HEK293T (cell line): ENCODE results near the gene CEMP1.

Source experiments
- CTCF ChIA-PET: fragments of 350-600 bp; formaldehyde crosslinking; extraction: SDS; loops from one replicate; lab custom pipeline; 2021; ENCODE audit warnings: antibody characterized with exemption, inconsistent platforms; lab: Yijun Ruan, JAX
- POLR2A ChIA-PET: fragments of 350-600 bp; formaldehyde crosslinking; extraction: SDS; loops from one replicate; lab custom pipeline; 2020; ENCODE audit warnings: antibody characterized with exemption, inconsistent platforms; lab: Yijun Ruan, JAX
- DNase-seq: peaks from one replicate; pipeline ENCODE4 v3.0.0; 2012; ENCODE audit warnings: mixed read lengths; ENCODE audit errors: extremely low spot score
- ARNT ChIP-seq: fragments of 450-650 bp; IDR thresholded peaks from 2 replicates; pipeline ENCODE4 v1.6.1; 2017; ENCODE audit warnings: mild to moderate bottlenecking
- BHLHE40 ChIP-seq: fragments of 450-650 bp; IDR thresholded peaks from 2 replicates; pipeline ENCODE4 v1.6.1; 2016; ENCODE audit warnings: mild to moderate bottlenecking, moderate library complexity, borderline replicate concordance
- CTBP1 ChIP-seq: fragments of 450-650 bp; IDR thresholded peaks from 2 replicates; pipeline ENCODE4 v1.6.1; 2016; ENCODE audit warnings: borderline replicate concordance
- ELF4 ChIP-seq: fragments of 450-650 bp; IDR thresholded peaks from 2 replicates; pipeline ENCODE4 v1.6.1; 2017; ENCODE audit warnings: antibody characterized with exemption
- FOXA1 ChIP-seq: fragments of 450-650 bp; IDR thresholded peaks from 2 replicates; pipeline ENCODE4 v1.6.1; 2016; ENCODE audit warnings: mild to moderate bottlenecking
- FOXK2 ChIP-seq: fragments of 450-650 bp; IDR thresholded peaks from 2 replicates; pipeline ENCODE4 v1.6.1; 2016; ENCODE audit warnings: mild to moderate bottlenecking
- FOXM1 ChIP-seq: fragments of 450-650 bp; IDR thresholded peaks from 2 replicates; pipeline ENCODE4 v1.6.1; 2017; ENCODE audit warnings: mild to moderate bottlenecking, borderline replicate concordance
- HDGF ChIP-seq: fragments of 450-650 bp; IDR thresholded peaks from 2 replicates; pipeline ENCODE4 v1.6.1; 2017; ENCODE audit warnings: antibody characterized with exemption, borderline replicate concordance
- L3MBTL2 ChIP-seq: fragments of 450-650 bp; conservative IDR thresholded peaks from 2 replicates; pipeline ENCODE4 v1.6.1; 2016; ENCODE audit warnings: mild to moderate bottlenecking
- LEF1 ChIP-seq: fragments of 450-650 bp; IDR thresholded peaks from 2 replicates; pipeline ENCODE4 v1.6.1; 2017; ENCODE audit warnings: mild to moderate bottlenecking, borderline replicate concordance
- NFRKB ChIP-seq: fragments of 450-650 bp; IDR thresholded peaks from 2 replicates; pipeline ENCODE4 v1.6.1; 2016; ENCODE audit warnings: mild to moderate bottlenecking, moderate library complexity
- SP1 ChIP-seq: fragments of 450-650 bp; IDR thresholded peaks from 2 replicates; pipeline ENCODE4 v1.6.1; 2017
- SUZ12 ChIP-seq: fragments of 450-650 bp; IDR thresholded peaks from 2 replicates; pipeline ENCODE4 v1.6.1; 2016; ENCODE audit warnings: mild to moderate bottlenecking
- TARDBP ChIP-seq: fragments of 450-650 bp; IDR thresholded peaks from 2 replicates; pipeline ENCODE4 v1.6.1; 2016
- ZNF384 ChIP-seq: fragments of 450-650 bp; IDR thresholded peaks from 2 replicates; pipeline ENCODE4 v1.6.1; 2016
- TF ChIP-seq, protein P1 (sequence below): fragments of 450-650 bp; IDR thresholded peaks from 2 replicates; pipeline ENCODE4 v1.6.1; 2016

CEMP1 gene

GRCh38 chr16:2512735-2513404 is 18.3 kb downstream of the CEMP1 start:
- CTCF ChIA-PET, result interaction anchor here (0.6 to 1.0 kb wide), 2 partner anchors 12 to 414 kb away, joined by 3 read pairs; no protein-coding TSS in a partner anchor
- POLR2A ChIA-PET, result interaction anchor here (0.6 to 2.3 kb wide), 6 partner anchors 8 to 53 kb away, joined by 3 to 6 read pairs (median 4); partner anchors contain the start of genes PDPK1, TBC1D24 and TEDC2
- DNase-seq, result no peak
- no peak for TF ChIP-seq FOXK2
- no peak for TF ChIP-seq SUZ12
- no peak for TF ChIP-seq ELF4
- no peak for TF ChIP-seq LEF1
- no peak for TF ChIP-seq BHLHE40
- TF ChIP-seq SP1, result no peak
- no peak for TF ChIP-seq FOXA1
- no peak for TF ChIP-seq ZNF384
- TF ChIP-seq CTBP1, result no peak
- no peak for TF ChIP-seq NFRKB

GRCh38 chr16:2511996-2512734 is 19.0 kb downstream of the CEMP1 start:
- no peak for DNase-seq
- TF ChIP-seq TARDBP (no peak), LEF1 (no peak), FOXK2 (no peak), ZNF384 (no peak), SUZ12 (no peak), FOXM1 (no peak), FOXA1 (no peak), ARNT (no peak), L3MBTL2 (no peak), SP1 (no peak), CTBP1 (no peak)
- TF ChIP-seq, protein P1, sequence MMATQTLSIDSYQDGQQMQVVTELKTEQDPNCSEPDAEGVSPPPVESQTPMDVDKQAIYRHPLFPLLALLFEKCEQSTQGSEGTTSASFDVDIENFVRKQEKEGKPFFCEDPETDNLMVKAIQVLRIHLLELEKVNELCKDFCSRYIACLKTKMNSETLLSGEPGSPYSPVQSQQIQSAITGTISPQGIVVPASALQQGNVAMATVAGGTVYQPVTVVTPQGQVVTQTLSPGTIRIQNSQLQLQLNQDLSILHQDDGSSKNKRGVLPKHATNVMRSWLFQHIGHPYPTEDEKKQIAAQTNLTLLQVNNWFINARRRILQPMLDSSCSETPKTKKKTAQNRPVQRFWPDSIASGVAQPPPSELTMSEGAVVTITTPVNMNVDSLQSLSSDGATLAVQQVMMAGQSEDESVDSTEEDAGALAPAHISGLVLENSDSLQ, result no peak
- ChIA-PET POLR2A (interaction anchor here (0.6 to 1.3 kb wide), 2 partner anchors 11 to 25 kb away, joined by 3 to 5 read pairs; partner anchors contain the start of gene PDPK1), CTCF (interaction anchor here (0.6 kb wide), 1 partner anchor 415 kb away, joined by 3 read pairs; no protein-coding TSS in a partner anchor)

DNA sequence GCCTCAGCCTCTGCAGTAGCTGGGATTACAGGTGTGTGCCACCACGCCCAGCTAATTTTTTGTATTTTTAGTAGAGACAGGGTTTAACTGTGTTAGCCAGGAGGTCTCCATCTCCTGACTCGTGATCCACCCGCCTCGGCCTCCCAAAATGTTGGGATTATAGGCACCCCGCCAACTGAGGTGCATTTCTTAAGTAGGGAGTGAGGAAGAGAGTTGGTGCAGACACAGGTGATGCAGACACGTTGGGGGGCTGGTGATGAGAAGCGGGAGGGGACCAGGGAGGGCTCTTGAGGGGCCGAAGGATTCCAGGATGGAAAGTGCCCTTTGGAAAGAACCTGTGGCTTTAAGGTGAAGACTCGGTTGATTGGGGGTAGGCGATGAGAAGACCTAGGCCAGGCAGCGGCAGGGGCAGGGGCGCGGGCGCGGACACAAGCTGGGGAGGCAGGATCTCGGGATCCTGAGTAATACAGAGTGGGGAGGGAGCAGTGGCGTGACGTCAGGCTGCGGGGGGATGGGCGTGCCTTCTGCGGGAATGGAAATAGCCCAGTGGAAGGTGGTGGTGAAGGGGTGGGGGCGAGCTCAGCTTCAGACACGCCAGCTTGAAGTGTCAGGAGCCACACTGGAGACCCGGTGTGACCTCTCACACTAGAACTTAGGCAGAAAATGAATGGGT is 19.9 kb downstream of the CEMP1 start:
- no peak for DNase-seq
- no peak for TF ChIP-seq L3MBTL2
- TF ChIP-seq, protein P1, result no peak
- no peak for TF ChIP-seq ARNT
- TF ChIP-seq LEF1, result no peak
- no peak for TF ChIP-seq ELF4
- TF ChIP-seq FOXA1, result no peak
- no peak for TF ChIP-seq TARDBP
- TF ChIP-seq BHLHE40, result no peak
- TF ChIP-seq NFRKB, result no peak
- ChIA-PET CTCF (interaction anchor here (0.6 kb wide), 1 partner anchor 80 kb away, joined by 5 read pairs; no protein-coding TSS in a partner anchor), POLR2A (no interaction called here)

- DNase-seq, result no peak
- no peak for TF ChIP-seq BHLHE40
- no peak for TF ChIP-seq ZNF384
- TF ChIP-seq ELF4, result no peak
- no peak for TF ChIP-seq FOXA1
- no peak for TF ChIP-seq CTBP1
- TF ChIP-seq SP1, result no peak
- no peak for TF ChIP-seq SUZ12
- no peak for TF ChIP-seq NFRKB
- no peak for TF ChIP-seq LEF1
- TF ChIP-seq, protein P1, result no peak
- TF ChIP-seq FOXK2, result no peak
- POLR2A ChIA-PET, result no interaction called here
- CTCF ChIA-PET, result no interaction called here
Observed at GRCh38 chr16:2508722-2509400, 22.3 kb downstream of the CEMP1 start.

- POLR2A ChIA-PET, result no interaction called here
- DNase-seq, result no peak
- CTCF ChIA-PET, result interaction anchor here (0.6 kb wide), 1 partner anchor 125 kb away, joined by 4 read pairs; no protein-coding TSS in a partner anchor
- TF ChIP-seq TARDBP (no peak), FOXK2 (no peak), CTBP1 (no peak), HDGF (no peak), ARNT (no peak), SUZ12 (no peak), ZNF384 (no peak), BHLHE40 (no peak), SP1 (no peak), FOXM1 (no peak), FOXA1 (no peak), L3MBTL2 (no peak), NFRKB (no peak), LEF1 (no peak)
- TF ChIP-seq, protein P1, result no peak
Observed at GRCh38 chr16:2507665-2508064, 23.5 kb downstream of the CEMP1 start.
